Measurements from ENCODE around the gene SLC16A12. TPM values are rescaled to one million over a fixed set of nuclear protein-coding genes. Genes with fewer than 3 reads are reported as not detected.

SLC16A12 gene
- total and polyA plus RNA-seq, 10 of the 15 experiments (the other 5 are each of a cell fraction or from before 2014, with no cell fraction given): not detected

DNA sequence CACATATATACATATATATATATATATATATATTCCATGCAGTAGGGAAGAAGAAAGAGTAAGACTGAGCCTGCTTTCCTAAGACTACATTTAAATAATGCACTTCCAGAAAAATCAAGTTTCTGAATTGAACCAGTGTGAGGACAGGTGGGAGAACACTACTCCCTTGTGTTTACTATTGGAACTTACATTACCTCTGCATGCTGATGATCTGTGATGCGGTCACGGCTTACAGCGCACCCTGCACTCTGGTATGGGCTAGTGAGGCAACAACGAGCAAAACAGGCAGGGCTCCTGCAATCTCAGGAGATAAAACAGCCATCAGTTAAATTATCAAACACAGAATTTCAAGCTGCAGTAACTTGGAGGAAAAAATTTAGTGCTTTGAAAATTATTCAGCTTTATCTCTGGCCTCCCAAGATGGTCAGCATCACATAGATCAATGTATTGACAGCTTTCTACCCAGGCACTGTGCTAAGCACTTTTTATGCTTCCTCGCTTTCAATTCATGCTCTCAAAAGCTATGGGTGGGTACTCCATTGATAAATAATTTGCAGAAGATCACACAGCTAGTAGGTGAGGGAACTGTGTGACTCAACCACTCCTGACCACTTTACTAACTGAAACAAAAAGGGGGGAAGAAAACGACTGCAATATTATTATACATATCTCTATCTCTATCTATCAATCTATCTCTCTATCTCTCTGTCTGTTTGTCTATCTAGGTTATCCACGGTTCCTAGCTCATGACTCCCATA lies 20.5 kb upstream of the SLC16A12 start:
- 46% methylated on average over 7 of the region's 7 CpGs for WGBS (ENCODE audit: insufficient coverage, insufficient replicate concordance, low lambda C conversion rate, missing lambda C conversion rate)
- in situ Hi-C loops (cut with MboI): loop anchor here (10.0 kb wide), 1 partner anchor 131 kb away; no protein-coding TSS in a partner anchor
- CTCF ChIA-PET: interaction anchor here (1.1 to 1.6 kb wide), 2 partner anchors 75 to 129 kb away, joined by 3 read pairs; no protein-coding TSS in a partner anchor
- intact Hi-C loops (cut with micrococcal nuclease; ENCODE audit: unreplicated experiment): no loop called here
- Histone ChIP-seq H3K27me3 (replicated peaks in 1 of 2; ENCODE audit: control insufficient read depth in 2 of 2, insufficient read depth in 2 of 2, low read length in 1 of 2) (no peaks in the 10 kb centered on the region), H3K4me2 (ENCODE audit: control insufficient read depth, insufficient read depth) (no peak overlapping the region), H3K9ac (ENCODE audit: control insufficient read depth, insufficient read depth, low read length) (no peak overlapping the region), H2AFZ (ENCODE audit: control insufficient read depth, low read depth, low read length) (no peak overlapping the region), H4K20me1 (ENCODE audit: control insufficient read depth, insufficient read depth) (no peaks in the 10 kb centered on the region), H3K9me3 (replicated peaks; ENCODE audit: control insufficient read depth, insufficient read depth, low read length) (no peaks in the 10 kb centered on the region; the same call in 2 of the 3 replicates), H3K79me2 (ENCODE audit: control insufficient read depth, insufficient read depth, low read length) (no peaks in the 10 kb centered on the region), H3K4me1 (ENCODE audit: control insufficient read depth, insufficient read depth, low read length) (no peaks in the 10 kb centered on the region), H3K4me3 (no peak overlapping the region), H3K27ac (ENCODE audit: control insufficient read depth, insufficient read depth) (no peak overlapping the region), H3K36me3 (ENCODE audit: control insufficient read depth in 2 of 2, insufficient read depth in 2 of 2, low read length in 1 of 2) (no peaks in the 10 kb centered on the region)
- RAD21 ChIA-PET (ENCODE audit: unreplicated experiment): no interaction called here
- TF ChIP-seq, protein P1, sequence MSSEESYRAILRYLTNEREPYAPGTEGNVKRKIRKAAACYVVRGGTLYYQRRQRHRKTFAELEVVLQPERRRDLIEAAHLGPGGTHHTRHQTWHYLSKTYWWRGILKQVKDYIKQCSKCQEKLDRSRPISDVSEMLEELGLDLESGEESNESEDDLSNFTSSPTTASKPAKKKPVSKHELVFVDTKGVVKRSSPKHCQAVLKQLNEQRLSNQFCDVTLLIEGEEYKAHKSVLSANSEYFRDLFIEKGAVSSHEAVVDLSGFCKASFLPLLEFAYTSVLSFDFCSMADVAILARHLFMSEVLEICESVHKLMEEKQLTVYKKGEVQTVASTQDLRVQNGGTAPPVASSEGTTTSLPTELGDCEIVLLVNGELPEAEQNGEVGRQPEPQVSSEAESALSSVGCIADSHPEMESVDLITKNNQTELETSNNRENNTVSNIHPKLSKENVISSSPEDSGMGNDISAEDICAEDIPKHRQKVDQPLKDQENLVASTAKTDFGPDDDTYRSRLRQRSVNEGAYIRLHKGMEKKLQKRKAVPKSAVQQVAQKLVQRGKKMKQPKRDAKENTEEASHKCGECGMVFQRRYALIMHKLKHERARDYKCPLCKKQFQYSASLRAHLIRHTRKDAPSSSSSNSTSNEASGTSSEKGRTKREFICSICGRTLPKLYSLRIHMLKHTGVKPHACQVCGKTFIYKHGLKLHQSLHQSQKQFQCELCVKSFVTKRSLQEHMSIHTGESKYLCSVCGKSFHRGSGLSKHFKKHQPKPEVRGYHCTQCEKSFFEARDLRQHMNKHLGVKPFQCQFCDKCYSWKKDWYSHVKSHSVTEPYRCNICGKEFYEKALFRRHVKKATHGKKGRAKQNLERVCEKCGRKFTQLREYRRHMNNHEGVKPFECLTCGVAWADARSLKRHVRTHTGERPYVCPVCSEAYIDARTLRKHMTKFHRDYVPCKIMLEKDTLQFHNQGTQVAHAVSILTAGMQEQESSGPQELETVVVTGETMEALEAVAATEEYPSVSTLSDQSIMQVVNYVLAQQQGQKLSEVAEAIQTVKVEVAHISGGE (CRISPR knock-in tag; IDR thresholded peaks at IDR 0.05): no peak
- TF ChIP-seq IKZF1 (conservative IDR thresholded peaks at IDR 0.05): no peak
- TF ChIP-seq, protein P2, sequence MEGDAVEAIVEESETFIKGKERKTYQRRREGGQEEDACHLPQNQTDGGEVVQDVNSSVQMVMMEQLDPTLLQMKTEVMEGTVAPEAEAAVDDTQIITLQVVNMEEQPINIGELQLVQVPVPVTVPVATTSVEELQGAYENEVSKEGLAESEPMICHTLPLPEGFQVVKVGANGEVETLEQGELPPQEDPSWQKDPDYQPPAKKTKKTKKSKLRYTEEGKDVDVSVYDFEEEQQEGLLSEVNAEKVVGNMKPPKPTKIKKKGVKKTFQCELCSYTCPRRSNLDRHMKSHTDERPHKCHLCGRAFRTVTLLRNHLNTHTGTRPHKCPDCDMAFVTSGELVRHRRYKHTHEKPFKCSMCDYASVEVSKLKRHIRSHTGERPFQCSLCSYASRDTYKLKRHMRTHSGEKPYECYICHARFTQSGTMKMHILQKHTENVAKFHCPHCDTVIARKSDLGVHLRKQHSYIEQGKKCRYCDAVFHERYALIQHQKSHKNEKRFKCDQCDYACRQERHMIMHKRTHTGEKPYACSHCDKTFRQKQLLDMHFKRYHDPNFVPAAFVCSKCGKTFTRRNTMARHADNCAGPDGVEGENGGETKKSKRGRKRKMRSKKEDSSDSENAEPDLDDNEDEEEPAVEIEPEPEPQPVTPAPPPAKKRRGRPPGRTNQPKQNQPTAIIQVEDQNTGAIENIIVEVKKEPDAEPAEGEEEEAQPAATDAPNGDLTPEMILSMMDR (IDR thresholded peaks at IDR 0.05 in 2 of 3, conservative IDR thresholded peaks at IDR 0.05 in 1 of 3; ENCODE audit: control insufficient read depth in 2 of 3, extremely low read depth in 1 of 3, insufficient read depth in 1 of 3, low read depth in 3 of 3, low read length in 3 of 3): 0 out of 6 replicates have a peak, but pooled peaks of 1 of the 3 experiments have one; percentile 2
- no peak for DNase-seq (ENCODE audit: low read depth, low spot score)
- SMC1A ChIA-PET (ENCODE audit: uncharacterized antibody, unreplicated experiment): interaction anchor here (0.8 to 2.0 kb wide), 3 partner anchors 12 to 138 kb away, joined by 3 to 6 read pairs (median 3); no protein-coding TSS in a partner anchor
- no TSS peak for BruUV-seq (replicated peaks)
- ATAC-seq: no peak
- no peak for FAIRE-seq
- POLR2A ChIA-PET: no interaction called here
